CD14-positive monocyte (primary cell): ENCODE results near the gene MSI2. TPM values are rescaled to one million over a fixed set of nuclear protein-coding genes. Genes with fewer than 3 reads are reported as not detected.

ENCODE experiments used
- DNase-seq, 3 donors: peaks; one replicate each; pipeline ENCODE4 v3.0.0-alpha.2; 2011 to 2022
- H2AFZ ChIP-seq: 2 replicates; pipeline ENCODE4 v1.6.0; 2012; ENCODE audit warnings: mild to moderate bottlenecking, low read depth, low read length, inconsistent platforms; ENCODE audit not compliant: insufficient read depth, poor library complexity, severe bottlenecking
- H3K27ac ChIP-seq, 2 donors: 1 replicate in 1 of 2; 2 replicates in 1 of 2; pipeline ENCODE4 v1.5.1; 2012 to 2013; ENCODE audit warnings: low read length in 2 of 2, control low read depth in 1 of 2, inconsistent platforms in 1 of 2, low read depth in 1 of 2, mild to moderate bottlenecking in 1 of 2
- H3K27me3 ChIP-seq, 2 donors: one replicate each; pipeline versions ENCODE4 v1.6.0 to v1.6.1; 2011 to 2013; ENCODE audit warnings: low read length in 2 of 2; ENCODE audit not compliant: control insufficient read depth in 2 of 2, insufficient read depth in 2 of 2
- H3K36me3 ChIP-seq, 2 donors: replicated peaks in 1 of 2; 1 replicate in 1 of 2; 2 replicates in 1 of 2; pipeline versions ENCODE4 v1.5.1 to v1.6.1; 2012 to 2013; ENCODE audit warnings: low read length in 2 of 2, control low read depth in 1 of 2, inconsistent platforms in 1 of 2, mild to moderate bottlenecking in 1 of 2; ENCODE audit not compliant: insufficient read depth in 2 of 2, control insufficient read depth in 1 of 2
- H3K4me1 ChIP-seq, 2 donors: 1 replicate in 1 of 2; 2 replicates in 1 of 2; pipeline versions ENCODE4 v1.5.1 to v1.6.1; 2012 to 2013; ENCODE audit warnings: low read length in 2 of 2, control low read depth in 1 of 2, inconsistent platforms in 1 of 2, mild to moderate bottlenecking in 1 of 2, moderate library complexity in 1 of 2; ENCODE audit not compliant: insufficient read depth in 2 of 2, control insufficient read depth in 1 of 2
- H3K4me2 ChIP-seq: replicated peaks from 2 replicates; pipeline ENCODE3; 2012; ENCODE audit warnings: low read length, moderate library complexity, mild to moderate bottlenecking; ENCODE audit not compliant: poor library complexity, severe bottlenecking; ENCODE audit errors: extremely low read depth
- H3K4me3 ChIP-seq, 3 experiments: fragments of 200-600 bp in 1 of 3; sonication (generic) in 1 of 3; replicated peaks in 1 of 3; 1 replicate in 2 of 3; 2 replicates in 1 of 3; pipeline ENCODE4 v1.5.1; 2011 to 2013; ENCODE audit warnings: low read length in 3 of 3, mild to moderate bottlenecking in 3 of 3, control low read depth in 2 of 3, low read depth in 2 of 3, inconsistent platforms in 1 of 3, moderate library complexity in 1 of 3
- H3K79me2 ChIP-seq: 2 replicates; pipeline ENCODE4 v1.6.0; 2012; ENCODE audit warnings: mild to moderate bottlenecking, control low read depth, inconsistent platforms, low read length, moderate library complexity; ENCODE audit not compliant: insufficient read depth
- H3K9ac ChIP-seq: 2 replicates; pipeline ENCODE4 v1.6.0; 2017; ENCODE audit warnings: low read length, mild to moderate bottlenecking; ENCODE audit not compliant: insufficient read depth, poor library complexity, severe bottlenecking
- H3K9me3 ChIP-seq, 2 donors: replicated peaks in 1 of 2; 1 replicate in 1 of 2; 2 replicates in 1 of 2; pipeline versions ENCODE4 v1.5.1 to v1.6.1; 2012 to 2013; ENCODE audit warnings: low read length in 2 of 2, control low read depth in 1 of 2; ENCODE audit not compliant: control insufficient read depth in 1 of 2, insufficient read depth in 1 of 2
- H4K20me1 ChIP-seq: 2 replicates; pipeline ENCODE4 v1.6.0; 2012; ENCODE audit warnings: mild to moderate bottlenecking, low read length, control low read depth, moderate library complexity; ENCODE audit not compliant: insufficient read depth
- H3K27ac Mint-ChIP-seq, 7 donors: one replicate each; pipeline ENCODE4 v1.8.0; 2020; ENCODE audit warnings: mild to moderate bottlenecking in 7 of 7, mixed read lengths in 7 of 7, moderate library complexity in 6 of 7, inconsistent platforms in 2 of 7
- H3K27me3 Mint-ChIP-seq, 3 donors: one replicate each; pipeline ENCODE4 v1.8.0; 2021 to 2022; ENCODE audit warnings: low read depth in 3 of 3, mild to moderate bottlenecking in 3 of 3, mixed read lengths in 3 of 3, moderate library complexity in 3 of 3, inconsistent platforms in 1 of 3
- H3K36me3 Mint-ChIP-seq, 2 donors: one replicate each; pipeline ENCODE4 v1.8.0; 2020; ENCODE audit warnings: mixed read lengths in 2 of 2, inconsistent platforms in 1 of 2, mild to moderate bottlenecking in 1 of 2
- H3K4me1 Mint-ChIP-seq: one replicate; pipeline ENCODE4 v1.8.0; 2020; ENCODE audit warnings: mild to moderate bottlenecking, mixed read lengths
- H3K4me3 Mint-ChIP-seq, 2 donors: one replicate each; pipeline ENCODE4 v1.8.0; 2020; ENCODE audit warnings: mild to moderate bottlenecking in 2 of 2, mixed read lengths in 2 of 2, moderate library complexity in 1 of 2
- H3K9me3 Mint-ChIP-seq, 7 donors: one replicate each; pipeline ENCODE4 v1.8.0; 2020 to 2022; ENCODE audit warnings: mixed read lengths in 7 of 7, mild to moderate bottlenecking in 6 of 7, moderate library complexity in 6 of 7, inconsistent platforms in 2 of 7
- CTCF ChIP-seq: fragments of 200-600 bp; IDR thresholded peaks from one replicate; pipeline ENCODE4 v1.8.0; 2022; ENCODE audit warnings: antibody characterized with exemption, mild to moderate bottlenecking
- WGBS: methylation state at CpG from one replicate; pipeline ENCODE4 v1.1.5; 2013; ENCODE audit warnings: missing lambda C conversion rate; ENCODE audit not compliant: insufficient coverage; 5-methylcytosine and 5-hydroxymethylcytosine counted together
- intact Hi-C, 2 donors: fragments of 100-400 bp; cut with micrococcal nuclease; formaldehyde crosslinking; loops; one replicate each; pipeline versions ENCODE4 v1.15.0 to v1.15.1; 2023
- polyA plus RNA-seq, 3 donors: library from polyadenylated mRNA; depleted of rRNA in 1 of 3; unstranded in 2 of 3; stranded (reverse) in 1 of 3; fragments of 300-500 nt in 2 of 3; fragments of >200 nt in 1 of 3; fragmentation: Illumina TruSeq in 2 of 3; gene quantifications; 1 replicate in 2 of 3; 2 replicates in 1 of 3; pipeline ENCODE4 v1.2.3, GENCODE V29; 2012 to 2021

Gene MSI2
- polyA plus RNA-seq, 3 donors = 0.20 to 6.6 (median 0.37) TPM

- H3K4me2 ChIP-seq = no peak overlapping the region
- Mint-ChIP-seq H3K4me1 (peaks cover 1% of the 10 kb centered on the region), H3K36me3 (no peaks in the 10 kb centered on the region), H3K9me3 (peaks cover 0 to 4% (median 2%) of the 10 kb centered on the region in 7 donors), H3K27ac (no peak overlapping the region), H3K27me3 (peaks cover 0 to 5% (median 4%) of the 10 kb centered on the region in 3 donors), H3K4me3 (no peak overlapping the region)
- H3K4me1 ChIP-seq = no peaks in the 10 kb centered on the region
- no peaks in the 10 kb centered on the region for H3K27me3 ChIP-seq
- no peaks in the 10 kb centered on the region for H3K9me3 ChIP-seq
- H2AFZ ChIP-seq = no peak overlapping the region
- no peak overlapping the region for H3K9ac ChIP-seq
- WGBS = 96% methylated on average over 9 of the region's 10 CpGs
- no peak for DNase-seq
- no peak overlapping the region for H3K4me3 ChIP-seq
- no peaks in the 10 kb centered on the region for H3K36me3 ChIP-seq
- intact Hi-C loops = no loop called here
- no peak for TF ChIP-seq CTCF
- H4K20me1 ChIP-seq = no peaks in the 10 kb centered on the region
- H3K27ac ChIP-seq = no peak overlapping the region
- no peaks in the 10 kb centered on the region for H3K79me2 ChIP-seq
Measured at GRCh38 chr17:57245786-57246185, 10.5 kb upstream of the MSI2 start.

GRCh38 chr17:57246257-57246656 lies 10.1 kb upstream of the MSI2 start:
- no peak overlapping the region for H3K4me3 Mint-ChIP-seq
- no CpG with 5 or more reads among the region's 3 CpGs for WGBS
- no peaks in the 10 kb centered on the region for H3K4me1 ChIP-seq
- intact Hi-C loops = no loop called here
- H3K27me3 Mint-ChIP-seq = peaks cover 0 to 5% (median 4%) of the 10 kb centered on the region in 3 donors
- H3K36me3 Mint-ChIP-seq = no peaks in the 10 kb centered on the region
- no peaks in the 10 kb centered on the region for H3K9me3 ChIP-seq
- H3K27me3 ChIP-seq = no peaks in the 10 kb centered on the region
- H3K9ac ChIP-seq = no peak overlapping the region
- no peaks in the 10 kb centered on the region for H3K79me2 ChIP-seq
- DNase-seq = no peak
- H3K4me2 ChIP-seq = no peak overlapping the region
- H3K27ac Mint-ChIP-seq = no peak overlapping the region
- H3K4me3 ChIP-seq = no peak overlapping the region
- no peaks in the 10 kb centered on the region for H3K36me3 ChIP-seq
- no peak for TF ChIP-seq CTCF
- no peak overlapping the region for H2AFZ ChIP-seq
- no peak overlapping the region for H3K27ac ChIP-seq
- no peaks in the 10 kb centered on the region for H4K20me1 ChIP-seq
- peaks cover 0 to 4% (median 2%) of the 10 kb centered on the region in 7 donors for H3K9me3 Mint-ChIP-seq
- H3K4me1 Mint-ChIP-seq = peaks cover 1% of the 10 kb centered on the region
